ENCODE results near the gene LVRN.

DNA sequence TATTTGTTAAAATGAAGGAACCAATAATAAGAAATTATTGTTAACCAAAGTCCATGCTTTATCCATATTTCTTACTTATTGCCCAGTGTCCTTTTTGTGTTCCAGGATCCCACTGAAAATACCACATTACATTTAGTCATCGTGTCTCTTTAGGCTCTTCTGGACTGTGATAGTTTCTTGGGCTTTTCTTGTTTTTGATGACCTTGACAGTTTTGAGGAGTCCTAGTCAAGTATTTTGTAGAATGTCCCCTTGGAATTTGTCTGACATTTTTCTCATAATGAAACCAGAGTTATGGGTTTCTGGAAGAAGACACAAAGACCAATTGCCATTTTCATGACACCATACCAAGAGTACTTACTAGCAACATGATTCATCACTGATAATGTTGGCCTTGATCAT is 108.9 kb downstream of the LVRN start:
- no peak for TF ChIP-seq EZH2 (IDR thresholded peaks at IDR 0.05; ENCODE audit: borderline replicate concordance, low read depth, low read length, severe bottlenecking)
- TF ChIP-seq, protein P1, sequence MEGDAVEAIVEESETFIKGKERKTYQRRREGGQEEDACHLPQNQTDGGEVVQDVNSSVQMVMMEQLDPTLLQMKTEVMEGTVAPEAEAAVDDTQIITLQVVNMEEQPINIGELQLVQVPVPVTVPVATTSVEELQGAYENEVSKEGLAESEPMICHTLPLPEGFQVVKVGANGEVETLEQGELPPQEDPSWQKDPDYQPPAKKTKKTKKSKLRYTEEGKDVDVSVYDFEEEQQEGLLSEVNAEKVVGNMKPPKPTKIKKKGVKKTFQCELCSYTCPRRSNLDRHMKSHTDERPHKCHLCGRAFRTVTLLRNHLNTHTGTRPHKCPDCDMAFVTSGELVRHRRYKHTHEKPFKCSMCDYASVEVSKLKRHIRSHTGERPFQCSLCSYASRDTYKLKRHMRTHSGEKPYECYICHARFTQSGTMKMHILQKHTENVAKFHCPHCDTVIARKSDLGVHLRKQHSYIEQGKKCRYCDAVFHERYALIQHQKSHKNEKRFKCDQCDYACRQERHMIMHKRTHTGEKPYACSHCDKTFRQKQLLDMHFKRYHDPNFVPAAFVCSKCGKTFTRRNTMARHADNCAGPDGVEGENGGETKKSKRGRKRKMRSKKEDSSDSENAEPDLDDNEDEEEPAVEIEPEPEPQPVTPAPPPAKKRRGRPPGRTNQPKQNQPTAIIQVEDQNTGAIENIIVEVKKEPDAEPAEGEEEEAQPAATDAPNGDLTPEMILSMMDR (IDR thresholded peaks at IDR 0.05; ENCODE audit: borderline replicate concordance, extremely low read depth, low read length, poor library complexity, severe bottlenecking) = no peak
